Left renal cortex interstitium (tissue), 4 donors: Measurements from ENCODE around the gene KCNAB2. TPM values are rescaled to one million over a fixed set of nuclear protein-coding genes. Genes with fewer than 3 reads are reported as not detected.

Source experiments
- DNase-seq, 4 donors: peaks; one replicate each; pipeline ENCODE4 v3.0.0-alpha.2; 2013; ENCODE audit warnings: low read depth in 4 of 4, low spot score in 2 of 4, missing footprints in 1 of 4
- polyA plus RNA-seq, 4 donors: library from polyadenylated mRNA; unstranded; fragments of 120-200 nt; gene quantifications; one replicate each; pipeline ENCODE4 v1.2.1, GENCODE V29; 2013; ENCODE audit not compliant: insufficient read length in 4 of 4

The KCNAB2 gene
- polyA plus RNA-seq, 4 donors, result 4.4 to 5.5 (median 5.0) TPM

GRCh38 chr1:6094801-6095505 is 49.3 kb downstream of the KCNAB2 start:
- DNase-seq, result no peak

- no peak for DNase-seq
Measured at GRCh38 chr1:6095511-6096242, 50.0 kb downstream of the KCNAB2 start.

- no peak for DNase-seq
Measured at GRCh38 chr1:6096243-6097116, 50.8 kb downstream of the KCNAB2 start.

GRCh38 chr1:6097117-6097595 is 51.5 kb downstream of the KCNAB2 start:
- no peak for DNase-seq

- no peak for DNase-seq
Measured at GRCh38 chr1:6097824-6098223, 52.1 kb downstream of the KCNAB2 start.

- no peak for DNase-seq
Measured at GRCh38 chr1:6098303-6099215, 52.9 kb downstream of the KCNAB2 start.

GRCh38 chr1:6099297-6099696 is 53.6 kb downstream of the KCNAB2 start:
- DNase-seq, result no peak

GRCh38 chr1:6099787-6100765 is 54.4 kb downstream of the KCNAB2 start:
- no peak for DNase-seq

GRCh38 chr1:6100861-6101783 is 55.4 kb downstream of the KCNAB2 start:
- no peak for DNase-seq

- DNase-seq, result no peak
Measured at GRCh38 chr1:6101826-6102531, 56.3 kb downstream of the KCNAB2 start.

GRCh38 chr1:6102532-6102845 is 56.8 kb downstream of the KCNAB2 start:
- DNase-seq, result no peak

- no peak for DNase-seq
Measured at GRCh38 chr1:6103111-6103853, 57.6 kb downstream of the KCNAB2 start.

- no peak for DNase-seq
Measured at GRCh38 chr1:6103854-6104530, 58.3 kb downstream of the KCNAB2 start.

- no peak for DNase-seq
Measured at GRCh38 chr1:6104631-6105030, 58.9 kb downstream of the KCNAB2 start.

GRCh38 chr1:6105218-6105679 is 59.6 kb downstream of the KCNAB2 start:
- no peak for DNase-seq

- DNase-seq, result no peak
Measured at GRCh38 chr1:6105763-6106162, 60.1 kb downstream of the KCNAB2 start.
